Measurements from ENCODE around the gene CCDC188.

Gene CCDC188

DNA sequence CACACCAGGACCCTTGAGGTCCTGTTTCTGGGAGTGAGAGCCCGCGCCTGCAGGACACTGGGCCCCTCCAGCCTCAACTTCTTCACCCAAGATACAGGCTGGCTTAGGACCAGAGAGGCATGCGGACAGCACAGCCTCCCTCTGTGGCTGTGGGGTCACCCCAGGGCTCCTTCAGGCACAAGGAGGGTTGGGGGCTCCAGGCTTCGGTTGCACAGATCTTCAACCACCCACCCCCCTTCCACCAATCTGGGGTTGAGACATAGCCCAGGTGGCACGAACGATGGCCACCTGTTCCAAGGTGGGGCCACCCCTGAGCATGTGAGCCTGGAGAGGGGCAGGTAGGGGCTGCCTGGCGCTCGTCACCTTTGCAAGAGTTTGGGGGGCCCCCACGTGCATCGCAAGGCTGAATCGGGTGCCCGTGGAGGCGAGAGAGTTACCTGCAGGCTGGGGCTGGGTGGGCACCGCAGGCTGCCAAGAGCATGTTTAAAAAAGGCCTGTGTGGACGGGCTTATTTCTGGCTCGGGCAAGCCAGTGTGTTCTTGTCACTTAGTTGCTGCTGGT is 18.1 kb downstream of the CCDC188 start:
- DNase-seq (ENCODE audit: low spot score) = no peak

DNA sequence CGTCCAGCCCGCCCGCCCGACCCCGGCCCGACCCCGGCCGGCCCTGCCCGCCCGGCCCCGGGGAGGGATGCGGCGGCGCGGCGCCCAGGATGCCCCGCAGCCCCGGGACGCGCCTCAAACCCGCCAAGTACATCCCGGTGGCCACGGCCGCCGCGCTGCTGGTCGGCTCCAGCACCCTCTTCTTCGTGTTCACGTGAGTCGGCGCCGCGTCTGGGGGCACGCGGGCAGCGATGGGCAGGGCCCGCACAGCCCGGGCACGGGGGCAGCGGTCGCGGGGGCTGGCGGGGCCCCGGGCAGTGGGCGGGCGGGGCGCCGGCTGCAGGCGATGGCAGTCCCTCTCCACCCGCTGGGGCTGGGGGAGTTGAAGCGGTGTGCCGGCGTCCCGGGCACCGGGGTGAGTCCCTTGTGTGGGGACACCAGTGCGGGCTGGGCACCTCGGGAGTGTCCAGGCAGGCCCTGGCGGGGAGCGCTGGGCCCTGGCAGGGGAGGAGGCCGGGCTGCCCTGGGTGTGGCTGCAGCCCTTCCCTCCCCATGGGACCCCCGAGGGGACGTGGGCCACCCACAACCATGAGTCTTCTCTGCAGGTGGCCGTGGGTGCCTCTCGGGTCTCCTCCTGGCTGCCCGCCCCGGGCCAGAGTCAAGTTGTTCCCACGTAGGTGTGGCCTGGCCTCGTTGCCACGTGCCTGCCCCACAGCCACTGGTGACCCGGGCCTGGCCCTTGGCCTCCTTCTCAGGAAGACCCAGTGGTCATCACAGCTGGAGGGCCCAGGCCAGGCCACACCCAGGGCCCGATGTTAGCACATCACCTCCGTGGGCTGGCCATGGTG is 18.8 kb downstream of the CCDC188 start:
- DNase-seq (ENCODE audit: low spot score) = no peak

DNA sequence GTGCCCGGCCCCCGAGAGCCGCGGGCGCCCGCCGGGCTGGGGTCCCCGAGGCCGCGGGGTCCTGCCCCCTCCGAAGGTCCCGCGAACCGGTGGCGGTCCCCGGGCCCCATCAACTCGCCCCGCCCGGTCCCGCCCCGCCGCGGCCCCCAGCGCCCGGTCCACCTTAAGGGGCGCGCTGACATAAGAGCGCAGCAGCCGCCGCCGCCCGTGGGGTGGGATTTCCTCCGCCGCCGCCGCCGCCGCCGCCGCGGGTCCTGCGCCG is 19.3 kb downstream of the CCDC188 start, which contains the start of gene ZDHHC8:
ZDHHC8 (plus strand) TSS at position 208 of the 262 bp plus-strand sequence. CDS start 144 bp downstream, outside the sequence.
- DNase-seq (ENCODE audit: low spot score) = no peak

DNA sequence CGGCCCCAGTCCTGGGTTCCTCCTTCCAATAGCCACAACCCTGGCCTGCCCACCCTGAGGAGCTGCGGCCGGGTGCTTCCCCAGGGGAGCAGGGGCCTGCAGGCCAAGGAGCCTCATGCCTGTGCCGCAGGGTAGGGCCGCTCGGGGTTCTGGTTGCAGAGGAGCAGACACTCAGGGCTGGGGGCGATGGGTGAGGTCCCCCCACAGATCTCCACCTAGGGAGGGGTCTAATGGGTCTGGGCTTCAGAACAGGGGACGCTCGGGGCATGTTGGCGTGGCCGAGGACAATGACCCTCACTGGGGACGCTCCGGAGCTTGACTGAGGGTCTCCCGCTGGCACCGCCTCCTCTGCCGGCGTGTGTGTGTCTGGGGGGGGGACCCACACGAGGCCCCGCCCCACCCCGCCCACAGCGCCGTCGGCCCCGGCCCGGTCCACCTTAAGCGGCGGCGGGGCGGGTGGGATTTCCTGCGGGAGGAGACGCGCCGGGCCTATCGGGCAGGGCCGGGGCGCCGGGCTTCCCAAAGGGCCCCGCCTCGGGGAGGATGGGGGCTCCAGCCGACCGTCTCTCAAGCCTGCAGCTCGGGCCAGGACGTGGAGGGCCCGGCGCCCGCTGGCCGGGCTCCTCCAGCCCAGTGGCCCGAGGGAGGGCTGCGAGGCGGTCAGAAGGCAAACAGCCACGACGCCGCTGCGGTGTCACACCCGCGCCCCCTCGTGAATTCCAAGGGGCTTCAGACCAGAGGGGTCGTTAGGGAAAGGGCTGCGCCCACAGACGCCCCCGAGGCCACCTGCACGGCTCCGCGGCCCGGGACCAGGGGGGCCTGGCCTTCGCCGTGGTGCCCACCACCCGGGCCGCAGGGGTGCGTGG is 19.9 kb downstream of the CCDC188 start:
- DNase-seq (ENCODE audit: low spot score) = peak; percentile 76

DNA sequence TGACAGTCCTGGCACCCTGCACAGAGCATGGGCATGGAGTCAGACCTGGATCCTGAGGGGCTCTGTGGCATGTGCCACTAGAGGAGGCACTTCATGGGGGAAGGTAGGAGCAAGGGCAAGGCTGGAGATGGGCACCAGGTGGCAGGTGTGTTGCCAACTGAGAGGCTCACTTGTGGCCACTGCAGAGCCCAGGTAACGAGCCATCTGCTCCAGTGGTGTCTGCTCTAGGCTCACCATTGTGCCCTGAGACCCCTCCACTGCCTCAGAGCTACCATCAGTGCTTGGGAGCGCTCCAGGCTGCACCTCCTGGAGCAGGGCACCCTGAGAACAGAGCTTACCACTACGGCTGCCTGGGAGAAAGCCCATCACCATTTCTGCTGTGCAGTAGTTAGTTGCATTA is 20.5 kb downstream of the CCDC188 start:
- peak; percentile 30 for DNase-seq (ENCODE audit: low spot score)

DNA sequence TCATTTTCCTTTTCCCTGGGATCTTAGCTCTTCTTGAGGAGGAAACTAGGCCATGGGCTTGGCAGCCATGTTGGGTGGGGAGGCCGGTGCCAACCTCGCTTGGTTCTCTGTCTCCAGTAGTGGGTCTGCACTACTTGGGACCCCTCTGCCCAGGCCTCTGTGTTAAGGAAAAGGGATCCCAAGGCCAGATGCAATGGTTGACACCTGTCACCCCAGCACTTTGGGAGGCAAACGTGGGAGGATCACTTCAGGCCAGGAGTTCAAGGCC is 21.2 kb downstream of the CCDC188 start:
- DNase-seq (ENCODE audit: low spot score) = no peak

DNA sequence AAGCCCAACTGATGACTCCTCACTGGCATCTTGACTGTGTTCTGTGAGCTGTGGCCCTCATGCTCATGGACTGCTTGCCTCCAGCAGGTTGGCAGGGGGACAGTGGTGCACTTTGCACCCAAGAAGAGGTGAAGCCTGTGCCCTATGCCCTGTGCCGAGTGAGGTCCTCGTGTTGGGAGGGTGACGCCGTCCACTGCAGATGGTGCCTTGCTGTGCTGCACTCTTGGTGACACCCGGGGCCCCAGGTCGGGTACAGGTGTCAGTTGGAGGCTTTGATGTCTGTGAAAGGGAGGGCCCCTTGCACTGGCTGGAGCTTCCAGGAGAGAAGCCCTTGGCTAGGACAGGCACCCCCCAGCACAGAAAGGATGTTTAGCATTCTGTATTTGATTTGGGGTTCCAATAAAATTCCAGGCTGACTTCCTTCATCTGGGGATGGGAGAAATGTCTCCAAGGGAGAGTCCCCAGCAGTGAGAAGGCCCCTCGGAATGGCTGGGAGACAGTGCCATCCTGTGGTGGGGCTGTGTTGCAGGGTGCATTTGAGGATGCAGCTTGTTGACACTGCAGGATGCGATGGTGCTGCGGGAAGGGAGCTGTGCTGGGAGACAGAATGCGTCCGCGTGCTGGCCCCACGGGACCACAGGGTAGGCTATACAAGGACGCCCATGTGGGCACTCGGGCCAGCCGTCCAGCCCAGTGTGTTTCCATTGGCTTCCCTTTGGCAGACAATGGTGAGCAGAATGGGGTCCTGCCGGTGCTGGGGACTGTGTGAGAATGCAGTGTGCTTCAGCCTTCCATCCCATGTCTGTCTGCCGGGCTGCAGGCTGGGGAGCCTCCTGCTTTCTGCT is 21.7 kb downstream of the CCDC188 start:
- no peak for DNase-seq (ENCODE audit: low spot score)

DNA sequence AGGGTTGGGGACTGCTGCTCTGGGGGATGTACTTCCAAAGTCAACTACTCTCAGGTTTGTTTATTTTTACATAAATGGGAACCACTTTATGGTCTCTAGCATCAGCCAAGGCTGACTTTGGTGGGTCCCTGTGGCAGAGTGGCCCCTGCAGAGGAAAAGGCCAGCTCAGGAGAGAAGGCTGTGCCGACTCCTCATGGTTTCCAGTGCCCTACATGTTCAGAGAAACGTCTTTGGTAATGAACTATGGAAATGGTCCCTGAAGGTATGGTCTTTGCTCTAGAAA is 22.3 kb downstream of the CCDC188 start:
- DNase-seq (ENCODE audit: low spot score) = no peak

DNA sequence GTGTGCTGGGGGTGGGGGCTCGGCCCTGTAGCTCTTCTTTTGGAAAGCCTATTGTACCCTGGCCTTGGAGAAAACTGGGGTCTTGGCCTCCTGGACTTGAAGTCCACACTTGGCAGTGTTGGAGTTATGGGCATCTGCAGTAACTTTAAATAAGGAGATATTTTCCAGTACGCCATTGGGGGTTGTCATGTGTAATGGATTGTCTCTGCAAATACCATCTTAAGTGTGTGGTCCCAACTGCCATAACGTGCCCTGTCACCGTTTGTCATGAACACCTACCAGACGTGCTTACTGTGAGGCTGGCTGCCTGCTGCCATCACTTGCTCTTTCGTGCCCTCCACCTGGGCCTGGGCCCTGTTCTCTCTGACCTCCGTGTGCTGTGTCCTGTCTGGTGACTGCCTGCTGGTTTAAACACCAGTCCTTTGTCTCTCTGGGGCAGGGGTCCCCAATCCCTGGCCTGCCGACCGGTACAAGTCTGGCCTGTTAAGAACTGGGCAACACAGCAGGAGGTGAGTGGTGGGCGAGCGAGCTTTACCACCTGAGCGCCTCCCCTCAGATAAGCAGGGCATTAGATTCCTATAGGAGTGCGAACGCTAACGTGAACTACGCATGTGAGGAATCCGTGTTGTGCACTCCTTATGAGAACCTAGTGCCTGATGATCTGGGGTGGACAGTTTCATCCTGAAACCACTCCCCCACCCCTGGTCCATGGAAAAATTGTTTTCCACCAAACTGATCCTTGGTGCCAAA is 22.8 kb downstream of the CCDC188 start:
- DNase-seq (ENCODE audit: low spot score) = no peak

DNA sequence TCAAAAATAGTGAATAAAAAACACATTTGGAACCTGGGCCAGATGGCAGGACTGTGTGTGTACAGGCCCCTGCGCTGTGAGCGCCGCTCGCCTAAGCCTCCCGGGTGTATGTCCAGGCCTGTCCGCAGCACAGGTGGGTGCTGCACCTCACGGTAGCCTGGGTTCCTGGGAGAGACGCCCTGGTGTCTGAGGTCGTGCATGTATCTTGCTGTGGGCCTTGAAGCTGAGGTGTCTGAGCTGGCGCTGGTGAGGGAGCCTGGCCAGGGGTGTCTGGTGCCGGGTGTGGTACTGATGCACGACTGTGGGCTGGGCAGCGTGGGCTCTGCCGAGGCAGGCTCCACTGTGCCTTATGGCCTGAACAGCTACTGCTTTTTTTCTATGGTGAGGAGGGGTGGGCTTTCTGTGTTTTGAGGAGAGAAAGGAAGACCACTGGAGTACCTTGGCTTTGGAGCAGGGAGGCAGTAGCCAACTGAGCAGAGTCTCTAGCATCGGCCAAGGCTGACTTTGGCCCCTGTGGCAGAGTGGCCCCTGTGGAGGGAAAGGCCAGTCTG is 23.5 kb downstream of the CCDC188 start:
- DNase-seq (ENCODE audit: low spot score) = no peak

DNA sequence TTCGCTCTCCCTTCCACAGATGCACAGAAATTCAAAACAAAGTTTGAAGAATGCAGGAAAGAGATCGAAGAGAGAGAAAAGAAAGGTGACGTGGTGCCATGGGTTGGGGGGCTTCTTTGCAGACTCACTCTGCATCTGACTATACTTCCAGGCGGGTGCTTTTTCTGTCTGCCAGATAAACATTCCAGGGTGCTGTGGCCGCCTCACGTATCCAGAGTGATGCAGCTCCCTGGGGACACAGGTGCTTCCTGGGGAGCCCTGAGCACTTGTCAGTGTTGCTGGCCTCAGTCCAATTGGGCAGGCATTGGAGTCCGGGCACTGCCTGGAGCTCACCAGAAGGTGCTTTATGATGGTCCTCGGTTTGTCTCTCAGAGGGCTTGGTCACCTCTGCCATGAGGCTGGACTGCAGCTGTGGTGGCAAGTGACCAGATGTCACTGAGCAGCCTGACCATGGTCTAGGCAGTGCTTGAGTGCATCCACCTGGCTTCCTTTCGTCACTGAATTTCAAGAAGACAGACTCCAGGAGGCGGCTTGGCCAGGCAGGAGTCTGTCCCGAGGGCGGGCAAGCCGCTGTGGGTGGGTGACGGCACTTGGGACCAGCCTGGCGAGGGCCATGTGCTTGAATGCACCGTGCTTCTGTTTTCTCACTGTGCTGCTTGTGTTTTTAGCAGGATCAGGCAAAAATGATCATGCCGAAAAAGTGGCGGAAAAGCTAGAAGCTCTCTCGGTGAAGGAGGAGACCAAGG is 24.4 kb downstream of the CCDC188 start:
- no peak for DNase-seq (ENCODE audit: low spot score)

DNA sequence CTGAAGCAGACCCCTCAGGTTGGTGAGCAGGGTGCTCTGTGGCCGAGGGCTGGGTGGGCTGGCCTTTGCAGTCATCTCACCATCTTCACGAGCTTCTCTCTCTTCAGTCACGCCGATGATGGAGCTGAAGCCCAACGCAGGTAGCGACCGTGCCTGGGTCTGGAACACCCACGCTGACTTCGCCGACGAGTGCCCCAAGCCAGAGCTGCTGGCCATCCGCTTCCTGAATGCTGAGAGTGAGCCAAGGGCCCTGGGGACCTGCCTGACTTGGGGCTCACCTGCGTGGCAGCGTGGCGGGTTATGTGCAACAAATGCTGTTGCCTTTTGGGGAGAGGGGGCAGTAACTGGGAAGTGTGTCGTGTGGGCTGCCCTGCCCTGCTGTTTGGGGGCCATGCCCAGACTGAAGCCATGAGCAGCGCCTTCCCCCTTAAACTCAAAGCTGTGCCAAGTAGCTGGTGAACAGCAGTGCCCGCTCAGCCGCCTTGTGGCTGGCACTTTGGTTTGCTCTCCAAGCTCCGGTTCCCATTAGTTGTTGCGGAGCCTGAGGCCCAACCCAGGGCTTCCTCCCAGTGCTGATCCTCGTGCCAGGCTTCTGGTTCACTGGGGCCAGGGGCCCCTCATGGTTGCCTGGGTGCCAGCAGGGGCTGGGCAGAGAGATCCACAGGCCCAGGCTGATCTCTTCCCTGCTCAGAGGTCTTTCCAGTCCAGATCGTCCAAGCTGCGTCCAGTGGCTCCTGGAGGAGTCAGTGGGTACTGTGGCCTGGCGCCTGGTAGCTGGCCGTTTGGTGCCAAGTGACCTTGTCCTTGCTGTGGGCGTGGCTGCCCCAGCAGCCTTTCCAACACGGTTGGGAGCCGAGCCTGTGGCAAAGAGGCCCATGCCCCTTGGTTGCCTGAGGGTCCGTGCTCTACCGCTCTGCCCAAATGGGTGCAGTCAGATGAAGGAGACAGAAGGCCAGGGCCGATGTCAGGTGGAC is 25.4 kb downstream of the CCDC188 start:
- no peak for DNase-seq (ENCODE audit: low spot score)

DNA sequence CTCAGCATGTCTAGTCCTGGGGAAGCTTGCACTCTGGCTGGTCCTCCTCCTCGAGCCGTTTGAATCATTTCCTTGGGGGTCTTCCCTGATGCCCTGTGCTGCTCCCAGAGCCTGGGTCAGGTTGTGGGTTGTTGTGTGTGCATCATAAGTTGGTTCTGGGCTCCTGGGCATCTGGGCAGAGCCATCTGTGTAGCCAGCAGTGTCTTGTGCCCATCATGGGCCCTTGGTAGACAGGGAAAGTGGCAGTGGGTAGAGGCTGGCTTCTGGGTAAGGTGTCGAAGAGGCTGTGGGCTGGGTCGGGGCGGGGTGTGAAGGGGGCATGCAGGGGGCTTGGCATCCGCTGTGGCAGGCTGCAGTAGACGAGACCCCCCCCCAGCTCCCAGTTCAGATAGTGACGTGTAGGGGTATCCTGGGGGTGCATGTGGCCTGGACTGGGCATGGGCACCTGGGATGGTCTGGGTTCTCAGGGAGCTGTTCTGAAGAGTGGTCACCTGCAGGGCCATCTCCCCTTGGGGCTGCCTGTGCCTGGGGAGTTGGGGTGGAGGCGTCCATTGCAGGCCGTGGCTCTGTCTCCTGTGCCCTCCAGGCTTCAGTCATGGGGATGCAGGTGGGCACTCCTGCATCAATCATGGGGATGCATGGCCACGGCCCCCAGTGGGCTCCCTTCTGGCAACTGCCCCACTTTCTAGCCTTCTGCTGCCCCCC is 26.6 kb downstream of the CCDC188 start:
- DNase-seq (ENCODE audit: low spot score) = no peak

DNA sequence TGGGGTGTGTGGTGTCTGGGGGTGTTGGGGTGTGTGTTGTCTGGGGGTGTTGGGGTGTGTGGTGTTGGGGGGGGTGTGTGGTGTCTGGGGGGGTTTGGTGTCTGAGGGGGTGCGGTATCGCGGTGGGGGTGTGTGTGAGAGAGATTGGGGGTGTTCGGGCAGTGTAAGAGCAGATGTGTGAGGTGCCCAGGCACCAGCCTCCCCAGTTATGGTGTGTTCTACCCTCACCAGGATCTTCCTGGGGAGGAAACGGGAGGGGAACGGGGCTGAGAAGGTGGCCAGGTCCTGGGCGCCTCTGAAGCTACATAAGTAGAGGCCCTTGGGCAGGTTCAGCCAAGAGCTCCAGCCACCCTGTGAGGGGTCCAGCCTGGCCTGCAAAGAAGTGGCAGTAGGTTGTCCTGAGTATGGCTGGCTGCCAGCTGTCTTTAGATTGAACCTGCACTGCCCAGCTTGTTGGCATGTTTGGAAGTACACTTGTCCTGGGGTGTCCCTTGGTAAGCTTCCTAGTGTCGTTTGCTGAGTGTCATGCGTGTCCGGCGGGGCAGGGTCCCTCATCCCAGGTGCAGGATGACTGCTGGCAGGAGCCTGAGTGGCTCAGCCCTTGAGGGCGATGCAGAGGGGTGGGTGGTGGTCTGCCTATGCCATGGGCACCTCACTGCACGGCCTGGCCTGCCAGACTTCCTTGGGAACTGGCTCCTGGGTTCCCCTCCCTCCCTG is 27.3 kb downstream of the CCDC188 start:
- DNase-seq (ENCODE audit: low spot score) = no peak

DNA sequence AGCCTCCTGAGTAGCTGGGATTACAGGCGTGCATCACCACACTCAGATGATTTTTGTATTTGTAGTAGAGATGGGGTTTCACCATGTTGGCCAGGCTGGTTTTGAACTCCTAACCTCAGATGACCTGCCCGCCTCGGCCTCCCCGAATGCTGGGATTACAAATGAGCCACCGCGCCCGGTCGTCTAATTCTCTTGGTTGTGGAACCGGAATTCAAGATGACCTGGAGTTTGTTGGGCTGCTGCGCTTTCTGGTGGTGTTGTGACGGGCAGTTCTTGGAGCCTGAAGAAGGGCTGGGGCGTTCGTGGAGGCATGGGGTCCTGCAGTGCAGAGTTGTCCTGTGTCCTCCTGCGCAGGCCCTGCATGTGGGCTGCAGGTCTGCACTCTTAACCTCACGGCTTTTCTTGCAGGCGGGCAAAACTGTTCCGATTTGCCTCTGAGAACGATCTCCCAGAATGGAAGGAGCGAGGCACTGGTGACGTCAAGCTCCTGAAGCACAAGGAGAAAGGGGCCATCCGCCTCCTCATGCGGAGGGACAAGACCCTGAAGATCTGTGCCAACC is 28.9 kb downstream of the CCDC188 start:
- DNase-seq (ENCODE audit: low spot score) = no peak

DNA sequence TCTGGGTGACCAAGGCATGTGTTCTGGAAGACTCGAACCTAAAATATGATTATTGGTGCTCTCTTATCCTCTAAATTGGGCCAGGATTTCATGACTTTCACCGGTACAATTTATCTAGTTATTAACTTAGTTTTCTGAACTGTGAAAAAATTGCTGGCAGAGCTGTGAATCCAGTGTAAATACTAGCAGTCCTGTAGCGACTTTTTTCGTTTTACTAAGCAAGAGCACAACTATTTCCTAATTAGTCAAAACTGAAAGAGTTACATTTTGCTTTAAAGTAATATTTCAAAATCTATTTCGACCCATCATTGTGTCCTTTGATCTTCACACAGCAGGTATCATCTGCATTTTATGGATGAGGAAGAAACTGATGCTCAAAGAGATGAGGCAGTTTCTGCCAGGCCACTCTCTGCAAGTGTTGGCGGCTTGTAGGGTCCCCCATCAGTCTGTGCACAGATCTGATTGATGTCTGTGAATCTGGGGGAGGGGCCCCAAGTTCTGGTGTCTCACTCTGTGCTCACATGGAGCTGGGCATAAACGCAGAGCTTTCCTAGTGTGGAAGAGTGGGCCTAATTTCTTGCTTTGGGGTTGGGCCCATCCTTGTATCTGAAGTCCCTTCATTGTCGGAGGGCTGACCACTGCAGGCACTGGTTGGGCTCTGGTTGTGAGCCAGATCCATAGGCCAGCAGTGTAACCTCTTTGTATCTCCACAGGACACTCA is 32.4 kb downstream of the CCDC188 start:
- DNase-seq (ENCODE audit: low spot score) = no peak

DNA sequence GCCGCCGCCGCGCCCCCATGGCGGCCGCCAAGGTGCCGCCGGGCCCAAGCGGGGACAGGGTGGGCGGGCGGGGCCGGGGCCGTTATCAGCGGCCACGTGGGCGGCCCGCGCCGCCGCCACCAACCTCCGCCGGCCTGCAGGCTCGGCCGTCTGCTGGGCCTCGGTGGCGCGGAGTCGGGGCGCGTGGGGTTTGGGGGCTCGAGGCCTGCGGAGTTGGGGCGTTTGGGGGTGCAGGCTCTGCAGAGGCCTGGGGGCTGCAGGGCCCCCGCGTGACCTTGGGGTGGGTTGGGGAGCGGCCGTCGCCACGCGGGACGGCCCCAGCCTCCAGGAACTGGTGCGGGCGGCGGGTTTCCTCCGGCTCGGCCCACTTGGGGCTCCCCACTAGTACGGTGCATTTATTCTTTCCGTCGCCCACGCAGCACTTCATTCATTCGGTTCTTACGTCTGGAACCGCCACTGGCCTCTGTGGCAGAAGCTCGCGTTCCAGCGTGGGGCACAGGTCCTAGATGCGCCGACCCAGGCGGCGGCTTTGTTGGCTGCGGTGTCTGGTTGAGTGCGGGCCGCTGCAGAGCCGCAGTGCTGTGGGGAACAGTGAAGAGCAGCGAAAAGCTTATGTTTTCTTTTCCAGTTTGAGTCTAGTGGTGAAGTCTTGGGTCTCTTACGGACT is 33.1 kb downstream of the CCDC188 start:
- DNase-seq (ENCODE audit: low spot score) = peak; percentile 28
